PC-3 (cell line): ENCODE measurements around the gene DUSP8. TPM values are rescaled to one million over a fixed set of nuclear protein-coding genes. Genes with fewer than 3 reads are reported as not detected.

ENCODE experiments used
- ATAC-seq: fragments of 200-7000 bp; cut with Tn5 transposase; 2 replicates; pipeline ENCODE4 v1.9.1; 2020; ENCODE audit warnings: mild to moderate bottlenecking, moderate library complexity
- BruUV-seq: library from RNA; stranded (reverse); fragments of 400-500 nt; replicated peaks from 2 replicates; lab custom pipeline; 2021; lab: Mats Ljungman, UMichigan
- CTCF ChIA-PET: fragments of 300-600 bp; sonication (Branson Sonifier 250); formaldehyde crosslinking; loops from one replicate; lab custom pipeline; 2022; ENCODE audit warnings: antibody characterized with exemption; lab: Charles Lee
- POLR2A ChIA-PET: fragments of 300-600 bp; sonication (Branson Sonifier 250); formaldehyde crosslinking; loops from one replicate; lab custom pipeline; 2022; ENCODE audit warnings: antibody characterized with exemption; ENCODE audit not compliant: unreplicated experiment; lab: Charles Lee
- DNase-seq: peaks from one replicate; pipeline ENCODE4 v3.0.0-alpha.2; 2015
- H2AFZ ChIP-seq: fragments of 300-600 bp; sonication (generic); 2 replicates; pipeline ENCODE4 v1.6.0; 2016; ENCODE audit warnings: antibody characterized with exemption, low read length
- H3F3A ChIP-seq: fragments of 300-600 bp; sonication (generic); one replicate; pipeline ENCODE4 v1.6.0; 2017; ENCODE audit warnings: antibody characterized with exemption, low read length, control low read depth, mild to moderate bottlenecking; ENCODE audit not compliant: unreplicated experiment
- H3K27ac ChIP-seq: fragments of 300-600 bp; sonication (generic); 2 replicates; pipeline ENCODE4 v1.5.1; 2016; ENCODE audit warnings: mild to moderate bottlenecking, low read length
- H3K27me3 ChIP-seq: fragments of 300-600 bp; sonication (generic); 2 replicates; pipeline ENCODE4 v1.6.1; 2016; ENCODE audit warnings: low read length, mixed read lengths
- H3K36me3 ChIP-seq: fragments of 300-600 bp; sonication (generic); 2 replicates; pipeline ENCODE4 v1.6.1; 2016; ENCODE audit warnings: low read depth, mixed run types, low read length, mixed read lengths
- H3K4me1 ChIP-seq: fragments of 300-600 bp; sonication (generic); 2 replicates; pipeline ENCODE4 v1.5.1; 2016; ENCODE audit warnings: low read length; ENCODE audit not compliant: insufficient read depth
- H3K4me2 ChIP-seq: fragments of 300-600 bp; sonication (generic); 2 replicates; pipeline ENCODE4 v1.6.0; 2016; ENCODE audit warnings: low read length
- H3K4me3 ChIP-seq: fragments of 300-600 bp; sonication (generic); 2 replicates; pipeline ENCODE4 v1.5.1; 2016; ENCODE audit warnings: mild to moderate bottlenecking, low read length, mixed read lengths
- H3K79me2 ChIP-seq: fragments of 300-600 bp; sonication (generic); 2 replicates; pipeline ENCODE4 v1.6.1; 2017; ENCODE audit warnings: low read length, mixed read lengths
- H3K9ac ChIP-seq: fragments of 300-600 bp; sonication (generic); 2 replicates; pipeline ENCODE4 v1.6.0; 2016; ENCODE audit warnings: mild to moderate bottlenecking, low read length
- H3K9me2 ChIP-seq: fragments of 300-600 bp; sonication (generic); replicated peaks from 2 replicates; pipeline ENCODE4 v1.6.1; 2016; ENCODE audit warnings: mixed run types, low read length, mixed read lengths
- H3K9me3 ChIP-seq: fragments of 300-600 bp; sonication (generic); 2 replicates; pipeline ENCODE4 v1.6.1; 2016; ENCODE audit warnings: low read length, mixed read lengths
- H4K20me1 ChIP-seq: fragments of 300-600 bp; sonication (generic); 2 replicates; pipeline ENCODE4 v1.6.1; 2016; ENCODE audit warnings: low read length, mixed read lengths
- CTCF ChIP-seq: fragments of 300-600 bp; sonication (generic); conservative IDR thresholded peaks from 2 replicates; pipeline ENCODE4 v1.5.1; 2017; ENCODE audit warnings: antibody characterized with exemption, low read depth, mild to moderate bottlenecking, low read length
- EZH2 ChIP-seq: fragments of 300-600 bp; sonication (generic); IDR thresholded peaks from one replicate; pipeline ENCODE4 v1.6.1; 2017; ENCODE audit warnings: antibody characterized with exemption, mild to moderate bottlenecking, low read length; ENCODE audit not compliant: unreplicated experiment
- EZH2phosphoT487 ChIP-seq: fragments of 300-600 bp; sonication (generic); IDR thresholded peaks from 2 replicates; pipeline ENCODE4 v1.6.1; 2018; ENCODE audit warnings: mild to moderate bottlenecking, antibody characterized with exemption, low read length, borderline replicate concordance
- intact Hi-C: fragments of 100-400 bp; cut with micrococcal nuclease; formaldehyde crosslinking; loops from 2 replicates; pipeline ENCODE4 v1.9.0; 2023
- total RNA-seq: library from RNA; depleted of rRNA; stranded (reverse); fragments of >200 nt; gene quantifications from 2 replicates; pipeline ENCODE4 v1.2.3, GENCODE V29; 2014

DUSP8 gene
- total RNA-seq, 1 experiment from 2014 or later: 2.6 TPM

GRCh38 chr11:1553808-1554594 is 18.1 kb downstream of the DUSP8 start:
- intact Hi-C loops: no loop called here
- H3K4me2 ChIP-seq: peak overlapping the region; percentile 73
- peak overlapping the region; percentile 48; the same call in 1 of the 2 replicates for H2AFZ ChIP-seq
- H3K36me3 ChIP-seq: no peaks in the 10 kb centered on the region
- TF ChIP-seq CTCF (peak; percentile 47), EZH2 (no peak), EZH2phosphoT487 (no peak)
- H3K4me3 ChIP-seq: no peak overlapping the region
- H3F3A ChIP-seq: no peaks in the 10 kb centered on the region
- H3K79me2 ChIP-seq: no peaks in the 10 kb centered on the region
- ChIA-PET POLR2A (no interaction called here), CTCF (interaction anchor here (1.9 kb wide), 1 partner anchor 21 kb away, joined by 10 read pairs; no protein-coding TSS in a partner anchor)
- no peaks in the 10 kb centered on the region for H4K20me1 ChIP-seq
- BruUV-seq: no TSS peak
- no peaks in the 10 kb centered on the region for H3K9me3 ChIP-seq
- H3K4me1 ChIP-seq: peaks cover 18% of the 10 kb centered on the region
- ATAC-seq: peak; percentile 56
- H3K27ac ChIP-seq: no peak overlapping the region
- no peaks in the 10 kb centered on the region for H3K27me3 ChIP-seq
- H3K9me2 ChIP-seq: no peaks in the 10 kb centered on the region
- DNase-seq: peak; percentile 73
- H3K9ac ChIP-seq: no peak overlapping the region

- intact Hi-C loops: no loop called here
- Histone ChIP-seq H3K9me3 (no peaks in the 10 kb centered on the region), H3K9ac (no peak overlapping the region), H4K20me1 (no peaks in the 10 kb centered on the region), H3K4me2 (no peak overlapping the region), H3K27me3 (peaks cover 6% of the 10 kb centered on the region), H3F3A (no peaks in the 10 kb centered on the region), H3K4me3 (no peak overlapping the region), H3K36me3 (no peaks in the 10 kb centered on the region), H3K27ac (no peak overlapping the region), H3K79me2 (no peaks in the 10 kb centered on the region), H3K4me1 (peaks cover 12% of the 10 kb centered on the region), H2AFZ (no peak overlapping the region), H3K9me2 (no peaks in the 10 kb centered on the region)
- ATAC-seq (no peak), DNase-seq (no peak)
- no peak for TF ChIP-seq EZH2
- TF ChIP-seq EZH2phosphoT487: no peak
- no peak for TF ChIP-seq CTCF
- CTCF ChIA-PET: no interaction called here
- POLR2A ChIA-PET: no interaction called here
- BruUV-seq: no TSS peak
These were observed 22.4 kb downstream of the DUSP8 start for GRCh38 chr11:1549338-1550330.
